GM12873 (cell line): ENCODE data around the gene GTPBP6.

Source experiments
- TF ChIP-seq, protein P1 (sequence below): IDR thresholded peaks from 2 replicates; pipeline ENCODE4 v1.5.1; 2012; ENCODE audit warnings: low read depth, mild to moderate bottlenecking, moderate library complexity, low read length, control low read depth; ENCODE audit not compliant: insufficient read depth; ENCODE audit errors: missing control alignments

The GTPBP6 gene

DNA sequence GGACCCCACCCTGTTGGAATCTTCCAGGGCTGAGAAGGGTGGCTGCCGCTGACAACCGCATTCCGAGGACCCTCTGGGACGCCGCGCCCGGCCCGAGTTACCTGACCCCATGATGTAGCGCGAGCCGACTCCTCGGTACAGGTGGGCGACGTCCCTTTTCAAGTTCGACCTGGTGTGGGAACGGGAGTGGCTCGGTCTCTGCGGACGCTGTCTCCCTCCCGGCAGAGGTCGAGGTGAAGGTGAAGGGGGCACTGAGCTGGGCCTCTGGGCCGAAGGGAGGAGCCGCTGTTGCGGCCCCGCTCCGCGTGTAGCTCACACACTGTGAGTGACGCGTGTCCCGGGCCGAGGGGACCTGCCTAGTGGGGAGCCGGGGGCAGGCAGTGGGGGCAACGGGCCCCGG, 4.5 kb downstream of the GTPBP6 start:
- TF ChIP-seq, protein P1, sequence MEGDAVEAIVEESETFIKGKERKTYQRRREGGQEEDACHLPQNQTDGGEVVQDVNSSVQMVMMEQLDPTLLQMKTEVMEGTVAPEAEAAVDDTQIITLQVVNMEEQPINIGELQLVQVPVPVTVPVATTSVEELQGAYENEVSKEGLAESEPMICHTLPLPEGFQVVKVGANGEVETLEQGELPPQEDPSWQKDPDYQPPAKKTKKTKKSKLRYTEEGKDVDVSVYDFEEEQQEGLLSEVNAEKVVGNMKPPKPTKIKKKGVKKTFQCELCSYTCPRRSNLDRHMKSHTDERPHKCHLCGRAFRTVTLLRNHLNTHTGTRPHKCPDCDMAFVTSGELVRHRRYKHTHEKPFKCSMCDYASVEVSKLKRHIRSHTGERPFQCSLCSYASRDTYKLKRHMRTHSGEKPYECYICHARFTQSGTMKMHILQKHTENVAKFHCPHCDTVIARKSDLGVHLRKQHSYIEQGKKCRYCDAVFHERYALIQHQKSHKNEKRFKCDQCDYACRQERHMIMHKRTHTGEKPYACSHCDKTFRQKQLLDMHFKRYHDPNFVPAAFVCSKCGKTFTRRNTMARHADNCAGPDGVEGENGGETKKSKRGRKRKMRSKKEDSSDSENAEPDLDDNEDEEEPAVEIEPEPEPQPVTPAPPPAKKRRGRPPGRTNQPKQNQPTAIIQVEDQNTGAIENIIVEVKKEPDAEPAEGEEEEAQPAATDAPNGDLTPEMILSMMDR = no peak

DNA sequence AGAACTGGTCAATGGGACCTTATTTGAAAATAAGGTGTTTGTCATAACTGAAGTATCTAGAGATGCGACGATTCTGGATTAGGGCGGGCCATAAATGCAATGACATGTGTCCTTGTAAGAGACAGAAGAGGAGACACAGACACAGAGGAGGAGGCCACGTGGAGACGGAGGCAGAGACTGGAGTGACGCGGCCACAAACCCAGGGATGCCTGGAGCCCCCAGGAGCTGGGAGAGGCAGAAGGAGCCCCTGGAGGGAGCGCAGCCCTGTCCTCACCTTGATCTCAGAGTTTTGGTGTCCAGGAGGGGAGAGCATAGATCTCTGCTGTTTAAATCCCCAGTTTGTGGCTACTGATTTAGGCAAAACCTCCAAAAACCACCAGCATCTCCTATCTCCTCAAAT, 5.0 kb downstream of the GTPBP6 start:
- TF ChIP-seq, protein P1 = no peak

DNA sequence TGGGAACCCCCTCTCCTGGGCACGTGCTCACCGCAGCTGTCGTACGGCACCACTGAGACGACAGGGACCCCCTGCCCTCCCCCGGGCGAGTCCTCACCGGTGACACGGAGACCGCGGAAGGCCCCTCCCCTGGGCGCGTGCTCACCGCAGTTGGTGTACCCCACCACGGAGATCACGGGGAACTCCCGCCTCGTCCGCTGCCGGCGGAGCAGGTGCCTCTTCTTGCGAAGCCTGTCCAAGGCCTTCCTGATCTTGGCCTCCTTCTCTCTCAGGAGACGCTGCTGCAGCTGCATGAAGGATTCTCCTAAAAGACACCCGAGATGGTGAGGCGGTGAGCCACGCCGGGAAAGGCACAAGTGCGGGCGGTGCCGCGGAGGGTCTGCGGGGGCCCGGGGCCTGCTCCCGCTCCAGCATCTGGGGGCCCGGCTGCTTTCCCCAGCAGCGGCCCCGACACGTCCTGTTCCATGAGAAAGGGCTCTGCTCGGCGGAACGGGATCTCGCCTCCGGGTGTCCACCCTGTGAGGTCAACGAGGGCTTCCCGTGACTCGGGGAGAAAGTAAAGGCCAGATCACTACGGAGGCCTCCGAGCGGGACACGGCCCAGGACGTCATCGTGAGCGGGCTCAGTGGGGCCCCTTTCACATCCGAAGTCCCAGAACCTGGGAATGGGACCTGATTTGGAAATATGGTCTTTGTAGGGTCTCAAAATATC, 5.8 kb downstream of the GTPBP6 start:
- TF ChIP-seq, protein P1 = no peak

DNA sequence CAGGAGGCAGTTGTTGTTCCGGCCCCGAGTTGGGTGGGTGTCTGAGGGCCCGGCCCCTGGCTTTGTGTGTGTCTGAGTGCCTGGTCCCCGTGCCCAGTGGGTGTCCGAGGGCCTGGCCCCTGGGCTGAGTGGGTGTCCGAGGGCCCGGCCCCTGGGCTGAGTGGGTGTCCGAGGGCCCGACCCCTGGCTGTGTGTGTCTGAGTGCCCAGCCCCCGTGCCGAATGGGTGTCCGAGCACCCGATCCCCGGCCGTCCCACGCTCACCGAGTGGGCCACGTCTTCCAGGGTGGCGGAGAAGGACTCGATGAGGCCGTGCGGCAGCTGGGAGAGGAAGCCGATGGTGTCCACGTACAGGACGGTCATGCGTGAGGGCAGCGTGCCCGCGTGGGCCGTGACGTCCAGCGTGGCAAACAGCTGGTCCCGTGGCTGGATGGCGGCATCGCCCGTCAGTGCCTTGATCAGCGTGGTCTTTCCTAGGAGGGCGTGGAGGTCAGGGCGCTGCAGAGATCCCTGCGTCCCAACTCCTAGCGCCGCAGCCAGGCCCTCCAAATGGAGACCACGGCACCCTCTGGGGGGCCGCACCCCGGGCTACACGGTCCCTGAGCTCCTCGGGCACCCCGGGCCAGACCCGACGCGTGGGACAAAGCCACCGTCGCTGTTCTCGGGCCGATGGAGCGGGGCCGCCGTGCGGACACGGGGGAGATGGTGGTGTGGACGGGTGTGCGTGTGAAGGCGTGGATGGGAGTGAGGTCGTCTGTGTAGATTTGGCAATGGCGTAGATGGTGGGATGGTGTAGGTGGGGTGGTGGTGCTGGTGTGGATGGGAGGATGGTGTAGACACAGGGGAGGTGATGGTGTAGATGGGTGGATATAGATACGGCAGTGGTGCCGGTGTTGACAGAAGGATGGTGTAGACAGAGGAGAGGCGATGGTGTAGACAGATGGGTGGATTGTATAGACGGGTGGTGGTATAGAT, 7.2 kb downstream of the GTPBP6 start:
- TF ChIP-seq, protein P1 = no peak

DNA sequence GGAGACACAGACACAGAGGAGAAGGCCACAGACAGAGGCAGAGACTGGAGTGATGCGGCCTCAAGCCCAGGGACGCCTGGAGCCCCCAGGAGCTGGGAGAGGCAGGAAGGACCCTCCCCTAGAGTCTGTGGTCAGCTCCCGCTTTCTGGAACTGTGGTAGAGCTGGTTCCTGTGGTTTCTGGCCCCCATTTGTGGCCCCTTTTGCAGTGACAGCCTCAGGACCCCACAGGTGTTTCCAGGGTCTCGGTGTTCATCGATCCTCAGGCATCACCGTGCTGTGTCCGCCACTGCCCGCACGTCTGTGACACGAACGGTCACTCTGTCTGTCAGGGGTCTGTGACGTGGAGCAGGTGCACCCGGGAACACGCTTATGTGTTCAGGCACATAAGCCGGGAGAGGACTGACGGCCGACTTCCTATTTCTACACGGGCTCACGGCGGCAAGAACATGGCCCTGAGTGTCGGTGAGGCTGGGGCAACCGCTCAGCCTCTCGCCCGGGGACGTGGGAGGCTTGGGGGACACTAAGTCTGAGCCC, 7.9 kb downstream of the GTPBP6 start:
- TF ChIP-seq, protein P1 = no peak

DNA sequence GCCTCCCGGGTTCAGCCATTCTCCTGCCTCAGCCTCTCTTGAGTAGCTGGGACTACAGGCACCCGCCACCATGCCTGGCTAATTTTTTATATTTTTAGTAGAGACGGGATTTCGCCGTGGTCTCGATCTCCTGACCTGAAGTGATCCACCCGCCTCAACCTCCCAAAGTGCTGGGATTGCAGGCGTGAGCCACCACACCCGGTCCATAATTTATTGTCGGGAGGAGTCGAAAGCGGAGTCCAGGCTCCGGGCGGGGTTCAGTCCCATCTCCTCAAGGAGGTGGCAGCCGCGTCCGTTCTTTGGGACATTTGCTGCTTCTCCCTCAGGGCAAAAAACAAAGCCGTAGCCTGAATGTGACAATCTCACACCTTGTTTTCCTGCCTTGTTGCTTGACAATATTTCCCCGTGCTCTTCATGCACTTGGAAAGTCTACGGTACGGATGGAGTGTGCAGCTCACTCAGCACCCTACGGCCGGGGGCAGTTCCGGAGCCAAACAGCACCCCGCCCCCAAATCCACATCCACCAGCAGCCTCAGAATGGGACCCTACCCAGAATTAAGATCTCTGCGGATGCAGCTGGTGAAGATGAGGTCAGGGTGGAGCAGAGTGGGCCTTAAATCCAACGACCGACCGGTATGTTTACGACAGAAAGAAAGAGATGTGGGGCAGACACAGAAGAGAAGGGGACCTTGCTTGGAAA, 9.6 kb downstream of the GTPBP6 start:
- TF ChIP-seq, protein P1 = no peak
